HEK293T (cell line): ENCODE measurements around the gene CDCA5.

Experiments used
- ARNT ChIP-seq: fragments of 450-650 bp; IDR thresholded peaks from 2 replicates; pipeline ENCODE4 v1.6.1; 2017; ENCODE audit warnings: mild to moderate bottlenecking
- FOXA1 ChIP-seq: fragments of 450-650 bp; IDR thresholded peaks from 2 replicates; pipeline ENCODE4 v1.6.1; 2016; ENCODE audit warnings: mild to moderate bottlenecking
- FOXK2 ChIP-seq: fragments of 450-650 bp; IDR thresholded peaks from 2 replicates; pipeline ENCODE4 v1.6.1; 2016; ENCODE audit warnings: mild to moderate bottlenecking
- FOXM1 ChIP-seq: fragments of 450-650 bp; IDR thresholded peaks from 2 replicates; pipeline ENCODE4 v1.6.1; 2017; ENCODE audit warnings: mild to moderate bottlenecking, borderline replicate concordance
- TARDBP ChIP-seq: fragments of 450-650 bp; IDR thresholded peaks from 2 replicates; pipeline ENCODE4 v1.6.1; 2016
- ZNF384 ChIP-seq: fragments of 450-650 bp; IDR thresholded peaks from 2 replicates; pipeline ENCODE4 v1.6.1; 2016

- TF ChIP-seq ZNF384 (no peak), FOXK2 (no peak), FOXA1 (no peak), FOXM1 (no peak), TARDBP (no peak), ARNT (no peak)
Measured at GRCh38 chr11:65120831-65121230, 37.0 kb upstream of the CDCA5 start.
